Measurements from ENCODE around the gene ITGA11.

DNA sequence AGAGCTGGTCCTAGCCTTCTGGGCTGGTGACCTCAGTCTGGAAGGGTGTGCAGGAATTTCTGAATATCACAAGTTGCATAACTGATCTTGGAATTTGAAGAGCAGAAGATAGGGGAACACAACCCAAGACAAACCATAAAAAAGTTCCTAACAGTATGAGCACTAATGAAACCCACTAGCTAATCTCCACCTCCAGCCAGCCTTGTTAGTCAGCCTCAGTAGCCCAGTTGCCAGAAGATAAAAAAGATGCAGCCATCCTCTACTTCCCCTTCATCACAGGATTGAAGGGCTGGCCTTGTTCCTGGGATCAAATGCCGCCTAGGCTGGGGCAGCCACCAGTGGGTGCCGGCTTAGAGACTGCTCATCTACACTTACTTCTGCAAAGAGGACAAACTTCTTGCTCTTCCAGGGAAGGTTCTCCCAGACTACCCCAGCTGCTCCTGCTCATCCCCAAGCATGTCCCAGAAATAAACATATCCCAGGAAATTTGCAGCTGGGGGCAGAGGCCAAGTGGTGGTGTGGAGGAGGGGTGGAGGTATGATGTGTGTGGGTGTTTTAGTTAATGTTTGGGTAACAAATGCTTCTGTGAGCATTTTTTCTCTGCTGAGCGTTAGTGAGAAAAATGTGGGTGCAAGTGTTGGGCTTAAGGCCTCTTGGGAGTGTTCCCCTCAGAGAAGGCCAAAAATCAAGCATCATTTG lies 9.2 kb upstream of the ITGA11 start:
- TF ChIP-seq CTCF (IDR thresholded peaks at IDR 0.05) (no peak), EP300 (IDR thresholded peaks at IDR 0.05) (no peak), POLR2A (IDR thresholded peaks at IDR 0.05) (no peak)

Measured in suprapubic skin (tissue), 3 donors.